Thymus (tissue), 11 donors: Measurements from ENCODE around the gene CRY2. TPM values are rescaled to one million over a fixed set of nuclear protein-coding genes. Genes with fewer than 3 reads are reported as not detected.

ENCODE experiments used
- DNase-seq, 9 donors: peaks; one replicate each; pipeline ENCODE4 v3.0.0-alpha.2; 2013; ENCODE audit warnings: low spot score in 9 of 9, low read depth in 6 of 9, missing footprints in 1 of 9
- H3K27ac ChIP-seq, 2 donors: one replicate each; pipeline ENCODE4 v1.5.1; 2013; ENCODE audit warnings: control low read depth in 1 of 2, low read depth in 1 of 2, low read length in 1 of 2, mild to moderate bottlenecking in 1 of 2, moderate library complexity in 1 of 2
- H3K27me3 ChIP-seq, 2 donors: one replicate each; pipeline ENCODE4 v1.5.1; 2013; ENCODE audit warnings: low read length in 1 of 2; ENCODE audit not compliant: control insufficient read depth in 2 of 2, insufficient read depth in 1 of 2
- H3K36me3 ChIP-seq, 2 donors: one replicate each; pipeline ENCODE4 v1.5.1; 2013; ENCODE audit warnings: low read length in 1 of 2, mild to moderate bottlenecking in 1 of 2, moderate library complexity in 1 of 2; ENCODE audit not compliant: control insufficient read depth in 2 of 2, insufficient read depth in 2 of 2
- H3K4me1 ChIP-seq, 2 donors: one replicate each; pipeline ENCODE4 v1.5.1; 2013; ENCODE audit warnings: low read length in 2 of 2; ENCODE audit not compliant: control insufficient read depth in 2 of 2, insufficient read depth in 2 of 2
- H3K4me3 ChIP-seq, 2 donors: one replicate each; pipeline ENCODE4 v1.5.1; 2013; ENCODE audit warnings: low read length in 2 of 2, control low read depth in 1 of 2, mild to moderate bottlenecking in 1 of 2
- H3K9me3 ChIP-seq, 2 donors: one replicate each; pipeline ENCODE4 v1.5.1; 2013; ENCODE audit warnings: low read length in 1 of 2, mild to moderate bottlenecking in 1 of 2; ENCODE audit not compliant: control insufficient read depth in 2 of 2, insufficient read depth in 1 of 2
- WGBS: extraction: QIAGEN DNeasy Blood & Tissue Kit; methylation state at CpG from one replicate; pipeline ENCODE4 v1.1.7; 2013; 5-methylcytosine and 5-hydroxymethylcytosine counted together
- polyA plus RNA-seq: library from polyadenylated mRNA; stranded (reverse); fragments of 200-250 nt; gene quantifications from one replicate; pipeline ENCODE4 v1.2.3, GENCODE V29; 2013
- total RNA-seq: library from RNA; stranded (reverse); fragments of 120-200 nt; gene quantifications from one replicate; pipeline ENCODE4 v1.2.4, GENCODE V29; 2013
- donor health status: healthy.

The CRY2 gene
- total and polyA plus RNA-seq, 2 donors = 9.9 to 12.3 TPM

DNA sequence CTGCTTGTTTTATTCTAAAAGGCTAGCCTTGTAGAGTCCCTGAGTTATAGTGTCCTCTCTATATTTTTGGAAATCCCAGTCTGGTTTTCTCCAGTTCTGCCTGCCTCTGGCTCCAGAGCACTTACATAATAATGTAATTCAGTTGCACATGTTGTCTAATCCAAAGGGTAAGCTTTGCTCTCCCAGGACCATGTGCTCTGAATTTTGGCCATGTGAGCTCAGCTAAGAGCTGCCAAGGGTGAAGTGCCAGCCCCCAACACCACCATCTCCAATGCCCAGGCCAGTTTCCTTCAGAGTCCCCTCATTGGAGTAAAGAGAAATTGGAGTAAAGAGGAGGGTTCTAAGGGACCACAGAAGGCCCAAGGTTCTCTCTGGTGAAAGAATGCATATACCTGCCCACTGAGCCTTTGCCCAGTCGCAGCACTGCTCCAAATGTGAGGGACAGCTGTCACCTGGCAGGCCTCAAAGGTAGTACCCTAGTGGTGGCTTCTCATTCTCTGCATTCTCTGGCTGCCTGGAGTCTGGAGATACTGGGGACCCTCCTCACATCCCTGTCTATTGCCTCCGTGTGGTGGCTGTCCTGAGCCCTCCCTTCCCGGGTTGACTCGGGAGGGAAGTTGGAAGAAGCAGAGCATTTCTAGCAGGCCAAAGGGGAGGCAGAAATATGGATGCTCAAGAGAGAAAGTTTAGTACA is 4.9 kb downstream of the CRY2 start:
- Histone ChIP-seq H3K27ac (no peak overlapping the region), H3K36me3 (peaks cover 12 to 13% of the 10 kb centered on the region in 2 donors), H3K4me3 (no peak overlapping the region), H3K9me3 (no peaks in the 10 kb centered on the region), H3K27me3 (no peaks in the 10 kb centered on the region), H3K4me1 (peaks cover 10 to 11% of the 10 kb centered on the region in 2 donors)
- DNase-seq = no peak
- WGBS = 96% methylated on average over 4 of the region's 4 CpGs

GRCh38 chr11:45852712-45853101 is 5.4 kb downstream of the CRY2 start:
- Histone ChIP-seq H3K9me3 (no peaks in the 10 kb centered on the region), H3K4me3 (no peak overlapping the region), H3K4me1 (peaks cover 10 to 13% of the 10 kb centered on the region in 2 donors), H3K27ac (no peak overlapping the region), H3K27me3 (no peaks in the 10 kb centered on the region), H3K36me3 (peaks cover 12 to 17% of the 10 kb centered on the region in 2 donors)
- DNase-seq = no peak
- 91% methylated on average over 1 of the region's 1 CpG for WGBS

- Histone ChIP-seq H3K27me3 (no peaks in the 10 kb centered on the region), H3K9me3 (no peaks in the 10 kb centered on the region), H3K4me3 (no peak overlapping the region), H3K27ac (no peak overlapping the region), H3K36me3 (peaks cover 17 to 21% of the 10 kb centered on the region in 2 donors), H3K4me1 (peaks cover 3 to 12% of the 10 kb centered on the region in 2 donors)
- DNase-seq = no peak
- 97% methylated on average over 7 of the region's 7 CpGs for WGBS
These were observed 6.3 kb downstream of the CRY2 start for GRCh38 chr11:45853332-45854219.

GRCh38 chr11:45855308-45855707 is 8.0 kb downstream of the CRY2 start:
- no peak for DNase-seq
- no peak overlapping the region for H3K27ac ChIP-seq
- no peaks in the 10 kb centered on the region for H3K9me3 ChIP-seq
- H3K4me3 ChIP-seq = no peak overlapping the region
- 79% methylated on average over 5 of the region's 5 CpGs for WGBS
- H3K36me3 ChIP-seq = peaks cover 31 to 33% of the 10 kb centered on the region in 2 donors
- peaks cover 0 to 19% of the 10 kb centered on the region in 2 donors for H3K4me1 ChIP-seq
- H3K27me3 ChIP-seq = no peaks in the 10 kb centered on the region

DNA sequence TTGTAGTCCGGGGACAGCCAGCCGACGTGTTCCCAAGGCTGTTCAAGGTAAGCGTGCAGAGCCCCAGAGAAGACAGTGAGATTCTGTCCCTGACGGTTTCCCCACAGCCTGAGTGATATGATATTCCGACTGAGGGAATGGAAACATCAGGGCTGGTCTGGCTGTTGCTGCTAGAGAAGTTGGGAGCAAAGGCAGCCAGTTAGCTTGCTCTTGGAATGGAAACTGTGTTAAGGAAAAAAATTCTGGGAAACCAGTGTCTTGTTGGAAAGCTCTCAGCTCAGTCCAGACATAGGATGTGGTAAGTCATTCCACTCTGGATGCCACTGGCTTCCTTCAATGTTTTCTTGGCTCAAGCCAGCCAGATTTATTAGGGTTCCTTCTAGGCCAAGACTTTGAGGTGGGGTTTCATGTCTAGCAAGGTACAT is 8.8 kb downstream of the CRY2 start:
- 96% methylated on average over 6 of the region's 6 CpGs for WGBS
- DNase-seq = no peak
- Histone ChIP-seq H3K4me3 (no peak overlapping the region), H3K4me1 (peaks cover 0 to 19% of the 10 kb centered on the region in 2 donors), H3K9me3 (no peaks in the 10 kb centered on the region), H3K27ac (no peak overlapping the region), H3K36me3 (peaks cover 39 to 40% of the 10 kb centered on the region in 2 donors), H3K27me3 (no peaks in the 10 kb centered on the region)

DNA sequence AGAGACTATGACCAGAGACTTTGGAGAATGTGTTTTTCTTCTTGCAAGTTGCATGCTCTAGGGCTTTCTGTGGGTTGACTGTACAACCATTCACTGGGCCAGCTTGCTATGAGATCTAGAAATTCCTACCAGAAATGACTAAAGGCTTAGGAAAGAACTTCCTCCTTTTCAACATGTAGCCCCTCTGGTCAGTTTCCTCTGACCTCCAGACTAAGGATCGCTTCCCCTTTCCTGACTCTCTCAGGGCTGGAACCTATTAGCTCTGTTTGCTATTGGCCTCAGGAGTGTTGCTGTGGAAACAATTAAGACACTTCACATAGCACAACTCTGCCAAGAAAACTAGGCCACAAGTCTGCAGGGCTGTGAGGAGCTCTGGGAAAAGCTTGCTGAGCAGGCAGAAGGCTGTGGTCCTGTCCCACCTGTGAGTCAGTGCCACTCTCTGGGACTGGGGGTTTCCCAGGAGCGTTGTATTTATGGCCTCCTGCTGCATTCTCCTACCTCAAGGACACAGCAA is 10.7 kb downstream of the CRY2 start:
- 94% methylated on average over 2 of the region's 2 CpGs for whole genome bisulfite sequencing
- H3K9me3 ChIP-seq = no peaks in the 10 kb centered on the region
- peaks cover 57 to 59% of the 10 kb centered on the region in 2 donors for H3K36me3 ChIP-seq
- H3K27ac ChIP-seq = peak overlapping the region in 1 of 2 donors; percentile 76
- DNase-seq = peak in 1 of 9 donors; percentile 18
- no peaks in the 10 kb centered on the region for H3K27me3 ChIP-seq
- H3K4me3 ChIP-seq = no peak overlapping the region
- peaks cover 0 to 19% of the 10 kb centered on the region in 2 donors for H3K4me1 ChIP-seq

DNA sequence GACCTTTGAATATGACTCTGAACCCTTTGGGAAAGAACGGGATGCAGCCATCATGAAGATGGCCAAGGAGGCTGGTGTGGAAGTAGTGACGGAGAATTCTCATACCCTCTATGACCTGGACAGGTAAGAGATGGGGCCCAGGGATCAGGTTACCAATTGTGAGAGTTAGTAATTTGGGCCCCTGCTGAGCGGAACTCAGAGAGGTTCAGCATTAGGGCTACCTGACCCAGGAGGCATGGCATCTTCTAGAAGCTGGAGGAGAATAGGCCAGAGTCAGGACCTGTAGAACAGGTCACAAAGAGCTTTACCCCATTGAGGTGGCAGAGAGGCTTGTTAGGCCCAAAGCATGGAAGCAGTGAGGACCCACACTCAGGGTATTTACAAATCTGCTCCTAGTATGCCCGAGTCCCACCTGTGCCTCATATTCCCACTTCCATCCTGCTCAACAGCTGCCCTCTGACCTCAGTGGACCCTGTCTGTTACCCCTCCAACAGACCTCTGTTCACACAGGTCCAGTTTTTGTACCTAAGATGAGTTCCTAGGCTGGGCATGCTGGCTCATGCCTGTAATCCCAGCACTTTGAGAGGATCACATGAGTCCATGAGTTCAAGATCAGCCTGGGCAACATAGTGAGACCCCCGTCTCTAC is 11.6 kb downstream of the CRY2 start:
- H3K27me3 ChIP-seq = no peaks in the 10 kb centered on the region
- H3K4me1 ChIP-seq = peaks cover 0 to 19% of the 10 kb centered on the region in 2 donors
- 89% methylated on average over 5 of the region's 5 CpGs for WGBS
- H3K4me3 ChIP-seq = no peak overlapping the region
- no peak for DNase-seq
- peak overlapping the region; percentile 20 to 76 for H3K27ac ChIP-seq
- peaks cover 65 to 67% of the 10 kb centered on the region in 2 donors for H3K36me3 ChIP-seq
- no peaks in the 10 kb centered on the region for H3K9me3 ChIP-seq

DNA sequence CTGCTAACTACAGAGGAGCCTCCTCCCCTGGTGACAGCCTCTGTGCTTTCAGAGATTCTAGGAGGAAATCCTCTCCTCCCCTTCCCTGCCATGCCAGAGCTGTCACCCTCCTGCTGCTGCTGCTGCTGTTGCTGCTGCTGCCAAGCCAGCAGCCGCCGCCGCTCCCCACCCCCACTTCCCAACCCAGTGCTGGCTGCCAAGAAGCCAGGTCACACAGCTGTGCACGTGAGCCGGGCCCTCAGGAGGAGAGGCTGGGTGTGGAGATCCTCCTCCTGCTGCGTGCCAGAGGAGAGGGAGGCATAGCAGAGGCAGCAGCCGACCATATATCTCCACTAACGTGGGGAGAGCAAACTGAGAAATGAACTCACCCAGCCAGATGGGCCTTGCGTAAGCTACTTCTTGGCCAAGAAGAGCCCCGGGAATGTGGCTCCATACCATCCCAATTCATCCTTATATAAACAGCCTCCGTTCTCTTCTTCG is 12.4 kb downstream of the CRY2 start:
- Histone ChIP-seq H3K9me3 (no peaks in the 10 kb centered on the region), H3K27me3 (no peaks in the 10 kb centered on the region), H3K27ac (peak overlapping the region in 1 of 2 donors; percentile 76), H3K4me1 (peaks cover 0 to 19% of the 10 kb centered on the region in 2 donors), H3K4me3 (no peak overlapping the region), H3K36me3 (peaks cover 70% of the 10 kb centered on the region in 2 donors)
- no peak for DNase-seq
- 94% methylated on average over 12 of the region's 12 CpGs for WGBS
